Motor neuron (in vitro differentiated cells): ENCODE measurements around the gene VSNL1. TPM values are rescaled to one million over a fixed set of nuclear protein-coding genes. Genes with fewer than 3 reads are reported as not detected.

Source experiments
- ATAC-seq, 8 experiments: fragments of 200-7000 bp; cut with Tn5 transposase; replicated peaks in 6 of 8; 2 replicates each; pipeline ENCODE4 v1.8.0; 2021; ENCODE audit warnings: mild to moderate bottlenecking in 8 of 8, moderate library complexity in 8 of 8
- H3K27ac ChIP-seq, 2 donors: fragments of 250-450 bp; sonication (Bioruptor Pico); 2 replicates each; pipeline ENCODE4 v1.9.0; 2021; ENCODE audit warnings: antibody characterized with exemption in 2 of 2, mild to moderate bottlenecking in 2 of 2, moderate library complexity in 1 of 2
- H3K4me1 ChIP-seq, 2 donors: fragments of 250-450 bp; sonication (Bioruptor Pico); replicated peaks in 1 of 2; 2 replicates each; pipeline ENCODE4 v1.6.1; 2021; ENCODE audit warnings: antibody characterized with exemption in 2 of 2, mild to moderate bottlenecking in 2 of 2, moderate library complexity in 1 of 2
- H3K4me3 ChIP-seq, 5 donors: fragments of 250-450 bp; sonication (Bioruptor Pico); 2 replicates each; pipeline ENCODE4 v1.9.0; 2021; ENCODE audit warnings: antibody characterized with exemption in 5 of 5, mild to moderate bottlenecking in 5 of 5, moderate library complexity in 4 of 5
- WGBS, 10 experiments: fragments of 450-650 bp; shearing (Covaris generic); methylation state at CpG; one replicate each; pipeline ENCODE4 v1.0.0; 2022; 5-methylcytosine and 5-hydroxymethylcytosine counted together
- in situ Hi-C, 9 experiments: fragments of 400-800 bp; cut with MboI; loops; one replicate each; pipeline ENCODE4 v1.15.0; 2021; ENCODE audit warnings: low sequenced_read_pairs in 9 of 9, low pct_unique_long_range_greater_than_20kb in 2 of 9; ENCODE audit not compliant: unreplicated experiment in 9 of 9
- total RNA-seq, 8 experiments: library from RNA; unstranded; fragments of 300-600 nt; gene quantifications; 2 replicates each; pipeline versions ENCODE4 v1.2.3 to v1.2.4, GENCODE V29; 2022

VSNL1 gene
- total RNA-seq, 8 experiments from 2014 or later: 0.27 to 14.9 (median 6.3) TPM

- H3K4me3 ChIP-seq: no peak overlapping the region
- no peak for ATAC-seq
- 50 to 100% (median 83%) methylated on average over 1 to 3 of the region's 3 CpGs; no CpG with 5 or more reads in 1 of the 10 experiments for WGBS, 10 experiments
- no peak overlapping the region for H3K27ac ChIP-seq
- in situ Hi-C loops: no loop called here
- peaks cover 3 to 4% of the 10 kb centered on the region in 2 donors for H3K4me1 ChIP-seq
Observed at GRCh38 chr2:17611036-17611435, 70.5 kb downstream of the VSNL1 start.

- WGBS, 10 experiments: 67 to 100% (median 86%) methylated on average over 1 to 2 of the region's 4 CpGs; no CpG with 5 or more reads in 6 of the 10 experiments
- Histone ChIP-seq H3K27ac (no peak overlapping the region), H3K4me3 (no peak overlapping the region), H3K4me1 (peaks cover 3 to 4% of the 10 kb centered on the region in 2 donors)
- in situ Hi-C loops: no loop called here
- ATAC-seq: peak in 4 of 8 experiments; percentile 29 to 57 (median 34)
Observed at GRCh38 chr2:17614174-17614930, 73.9 kb downstream of the VSNL1 start.

- ATAC-seq: peak in 2 of 8 experiments; percentile 14 to 35
- 14 to 100% (median 43%) methylated on average over 1 of the region's 1 CpG; no CpG with 5 or more reads in 3 of the 10 experiments for WGBS, 10 experiments
Observed at GRCh38 chr2:17615147-17615546, 74.7 kb downstream of the VSNL1 start.

GRCh38 chr2:17615728-17616351 lies 75.3 kb downstream of the VSNL1 start:
- in situ Hi-C loops: no loop called here
- ATAC-seq: peak in 2 of 8 experiments; percentile 63 to 77
- H3K4me3 ChIP-seq: no peak overlapping the region
- H3K27ac ChIP-seq: no peak overlapping the region
- 83% methylated on average over 1 of the region's 1 CpG; no CpG with 5 or more reads in 9 of the 10 experiments for WGBS, 10 experiments
- H3K4me1 ChIP-seq: no peaks in the 10 kb centered on the region

More at GRCh38 chr2:17615147-17615546, 74.7 kb downstream of the VSNL1 start:
- Histone ChIP-seq H3K27ac (no peak overlapping the region), H3K4me3 (no peak overlapping the region), H3K4me1 (peaks cover 3 to 4% of the 10 kb centered on the region in 2 donors)
- in situ Hi-C loops: no loop called here

DNA sequence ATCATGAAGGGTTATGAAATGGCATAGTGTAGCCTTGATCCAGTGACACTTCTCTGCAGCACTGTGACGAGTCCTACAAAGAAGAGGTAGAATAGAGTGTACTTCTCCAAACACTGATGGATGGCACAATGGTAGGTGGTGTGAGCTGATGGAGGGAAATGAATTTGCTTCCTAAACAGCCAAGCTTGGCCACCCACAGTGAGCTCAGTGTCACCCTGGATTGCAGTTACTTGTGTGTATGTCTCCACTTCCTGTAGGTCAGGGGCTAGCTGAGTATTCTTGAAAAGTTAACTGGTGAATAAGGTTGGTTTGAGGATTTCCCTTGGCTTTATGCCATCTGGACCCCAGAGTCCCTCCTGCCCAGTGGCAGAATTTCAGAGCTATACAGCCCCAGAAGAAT lies 75.9 kb downstream of the VSNL1 start:
- in situ Hi-C loops: no loop called here
- H3K4me1 ChIP-seq: no peaks in the 10 kb centered on the region
- no peak overlapping the region for H3K27ac ChIP-seq
- no peak for ATAC-seq
- WGBS, 10 experiments: 50 to 88% methylated on average over 1 of the region's 1 CpG; no CpG with 5 or more reads in 8 of the 10 experiments
- H3K4me3 ChIP-seq: no peak overlapping the region

DNA sequence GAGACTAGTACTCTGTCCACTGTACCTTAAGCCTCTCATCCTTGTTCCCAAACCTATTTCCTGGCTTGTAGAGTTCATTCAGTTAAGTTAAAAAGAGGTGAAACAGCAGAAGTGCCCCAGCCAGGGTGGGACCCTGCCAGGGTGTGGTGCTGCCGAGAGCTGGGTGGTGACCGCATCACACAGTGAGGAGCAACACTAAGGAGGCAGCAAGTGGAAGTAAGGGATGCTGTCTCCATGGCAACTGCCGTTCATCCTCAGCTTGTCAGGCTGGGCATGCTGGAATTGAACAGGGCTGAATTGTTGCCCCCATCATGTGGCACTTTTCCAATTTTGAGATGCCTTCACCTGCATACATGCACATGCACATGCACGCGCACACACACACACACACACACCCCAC lies 77.0 kb downstream of the VSNL1 start:
- Histone ChIP-seq H3K27ac (no peak overlapping the region), H3K4me3 (no peak overlapping the region), H3K4me1 (no peaks in the 10 kb centered on the region)
- in situ Hi-C loops: no loop called here
- 42 to 80% (median 65%) methylated on average over 1 to 3 of the region's 5 CpGs; no CpG with 5 or more reads in 6 of the 10 experiments for WGBS, 10 experiments
- peak in 3 of 8 experiments; percentile 54 to 86 (median 66) for ATAC-seq

DNA sequence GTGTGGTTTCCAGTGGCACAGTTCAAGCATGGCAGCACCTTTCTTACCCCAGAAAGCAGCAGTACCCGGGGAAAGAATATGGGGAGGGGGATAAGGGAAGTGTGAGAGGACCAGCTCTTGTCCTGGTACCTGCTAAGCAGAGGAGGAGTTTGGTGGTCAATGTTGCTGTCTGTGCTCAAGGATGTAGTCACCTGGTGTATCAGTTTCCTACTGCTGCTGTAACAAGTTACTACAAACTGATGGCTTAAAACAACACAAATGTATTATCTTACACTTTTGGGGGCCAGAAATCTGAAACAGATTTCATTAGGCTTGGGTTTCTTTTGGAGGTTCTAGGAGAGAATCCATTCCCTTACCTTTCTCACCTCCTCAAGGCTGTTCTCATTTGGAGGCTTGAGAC lies 77.5 kb downstream of the VSNL1 start:
- in situ Hi-C loops: no loop called here
- Histone ChIP-seq H3K27ac (no peak overlapping the region), H3K4me3 (no peak overlapping the region), H3K4me1 (no peaks in the 10 kb centered on the region)
- 0 to 14% (median 0%) methylated on average over 1 of the region's 1 CpG; no CpG with 5 or more reads in 6 of the 10 experiments for WGBS, 10 experiments
- no peak for ATAC-seq

DNA sequence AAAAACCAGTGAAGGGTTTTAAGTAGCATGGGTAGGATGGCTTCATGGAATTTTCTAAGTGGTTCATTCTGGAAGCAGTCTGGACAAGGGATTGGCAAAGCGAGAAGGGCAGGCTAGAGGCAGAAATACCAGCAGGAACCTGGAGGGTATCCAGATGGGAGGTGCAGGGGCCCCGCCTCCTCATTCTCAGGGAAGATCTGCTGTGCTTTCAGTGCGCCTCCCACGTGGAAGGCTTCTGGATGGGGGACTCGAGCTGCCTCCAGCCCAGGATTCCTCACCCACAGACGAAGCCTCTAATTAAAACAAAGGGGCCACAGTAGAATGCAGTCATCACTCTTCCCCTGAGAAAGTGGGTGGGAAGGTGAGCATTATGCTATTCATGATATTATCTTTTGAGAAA lies 79.8 kb downstream of the VSNL1 start:
- H3K4me1 ChIP-seq: no peaks in the 10 kb centered on the region
- 0 to 50% (median 29%) methylated on average over 2 to 6 of the region's 6 CpGs; no CpG with 5 or more reads in 3 of the 10 experiments for WGBS, 10 experiments
- no peak overlapping the region for H3K27ac ChIP-seq
- in situ Hi-C loops: no loop called here
- no peak overlapping the region for H3K4me3 ChIP-seq
- peak in 3 of 8 experiments; percentile 5 to 47 (median 34) for ATAC-seq

GRCh38 chr2:17620841-17621240 lies 80.3 kb downstream of the VSNL1 start:
- ATAC-seq: peak in 1 of 8 experiments; percentile 14
- H3K4me3 ChIP-seq: no peak overlapping the region
- H3K4me1 ChIP-seq: no peaks in the 10 kb centered on the region
- H3K27ac ChIP-seq: no peak overlapping the region
- in situ Hi-C loops: no loop called here

GRCh38 chr2:17621781-17622180 lies 81.3 kb downstream of the VSNL1 start:
- Histone ChIP-seq H3K27ac (no peak overlapping the region), H3K4me1 (no peaks in the 10 kb centered on the region), H3K4me3 (no peak overlapping the region)
- in situ Hi-C loops: no loop called here
- ATAC-seq: peak in 2 of 8 experiments; percentile 36
- 63 to 100% (median 89%) methylated on average over 2 of the region's 2 CpGs; no CpG with 5 or more reads in 6 of the 10 experiments for WGBS, 10 experiments

- H3K4me3 ChIP-seq: no peak overlapping the region
- no peak for ATAC-seq
- no peaks in the 10 kb centered on the region for H3K4me1 ChIP-seq
- in situ Hi-C loops: no loop called here
- H3K27ac ChIP-seq: no peak overlapping the region
- 76 to 100% (median 93%) methylated on average over 1 to 3 of the region's 3 CpGs; no CpG with 5 or more reads in 3 of the 10 experiments for WGBS, 10 experiments
Observed at GRCh38 chr2:17625446-17625845, 85.0 kb downstream of the VSNL1 start.

- ATAC-seq: peak in 2 of 8 experiments; percentile 52 to 54
- in situ Hi-C loops: no loop called here
- Histone ChIP-seq H3K4me3 (no peak overlapping the region), H3K27ac (no peak overlapping the region), H3K4me1 (no peaks in the 10 kb centered on the region)
- WGBS, 10 experiments: 0 to 100% (median 71%) methylated on average over 1 to 2 of the region's 3 CpGs; no CpG with 5 or more reads in 4 of the 10 experiments
Observed at GRCh38 chr2:17626986-17627385, 86.5 kb downstream of the VSNL1 start.

DNA sequence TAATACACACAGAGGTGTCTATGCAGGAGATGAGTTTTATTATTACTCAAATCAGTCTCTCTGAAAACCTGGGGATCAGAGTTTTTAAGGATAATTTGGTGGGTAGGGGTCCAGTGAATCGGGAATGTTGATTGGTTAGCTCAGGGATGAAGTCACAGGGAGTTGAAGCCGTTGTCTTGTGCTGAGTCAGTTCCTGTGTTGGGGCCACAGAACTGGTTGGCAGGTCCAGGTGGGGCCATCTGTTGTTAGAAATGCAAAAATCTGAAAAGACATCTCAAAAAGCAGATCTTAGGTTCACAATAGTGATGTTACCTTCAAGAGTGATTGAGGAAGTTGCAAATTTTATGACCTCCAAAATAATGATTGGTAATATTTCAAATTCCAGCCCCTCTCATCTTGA lies 86.9 kb downstream of the VSNL1 start:
- in situ Hi-C loops: no loop called here
- Histone ChIP-seq H3K27ac (no peak overlapping the region), H3K4me3 (no peak overlapping the region), H3K4me1 (no peaks in the 10 kb centered on the region)
- WGBS, 10 experiments: 14 to 100% (median 84%) methylated on average over 1 to 2 of the region's 2 CpGs; no CpG with 5 or more reads in 5 of the 10 experiments
- ATAC-seq: no peak
